GM12878 (cell line): Measurements from ENCODE around the gene CISD2. TPM values are rescaled to one million over a fixed set of nuclear protein-coding genes. Genes with fewer than 3 reads are reported as not detected.

Experiments used
- BRCA1 ChIP-seq: IDR thresholded peaks from 2 replicates; pipeline ENCODE4 v1.6.1; 2011; ENCODE audit warnings: low read depth, low read length, improper control_type of control experiment
- CBX3 ChIP-seq: fragments of 200-600 bp; sonication (generic); IDR thresholded peaks from 2 replicates; pipeline ENCODE4 v1.6.1; 2016; ENCODE audit warnings: low read depth, borderline replicate concordance
- CBX5 ChIP-seq: sonication (generic); IDR thresholded peaks from 2 replicates; pipeline ENCODE4 v1.6.1; 2016; ENCODE audit warnings: low read depth, moderate library complexity, mild to moderate bottlenecking, inconsistent platforms
- MYB ChIP-seq: fragments of 150-350 bp; IDR thresholded peaks from 2 replicates; pipeline ENCODE4 v1.6.1; 2014; ENCODE audit warnings: mild to moderate bottlenecking, low read depth, low read length, borderline replicate concordance
- NR2C2 ChIP-seq: IDR thresholded peaks from 2 replicates; pipeline ENCODE4 v1.6.1; 2011; ENCODE audit warnings: borderline replicate concordance, low read depth; ENCODE audit not compliant: control insufficient read depth, insufficient read length
- POLR2AphosphoS5 ChIP-seq: IDR thresholded peaks from 2 replicates; pipeline ENCODE4 v1.6.1; 2011; ENCODE audit warnings: mild to moderate bottlenecking, low read length, inconsistent platforms
- RAD21 ChIP-seq: IDR thresholded peaks from 2 replicates; pipeline ENCODE4 v1.6.1; 2011; ENCODE audit warnings: mild to moderate bottlenecking, low read depth, low read length, moderate library complexity; ENCODE audit not compliant: insufficient read depth
- RELA ChIP-seq: fragments of 450-650 bp; IDR thresholded peaks from 2 replicates; pipeline ENCODE4 v1.8.0; 2014; ENCODE audit warnings: borderline replicate concordance; ENCODE audit not compliant: partially characterized antibody
- SIN3A ChIP-seq: IDR thresholded peaks from 2 replicates; pipeline ENCODE4 v1.6.1; 2012; ENCODE audit warnings: low read depth, low read length, improper control_type of control experiment
- SIX5 ChIP-seq: IDR thresholded peaks from 2 replicates; pipeline ENCODE4 v1.6.1; 2011; ENCODE audit warnings: mild to moderate bottlenecking, low read depth, low read length, moderate library complexity; ENCODE audit not compliant: severe bottlenecking
- SMARCA5 ChIP-seq: fragments of 450-650 bp; IDR thresholded peaks from 2 replicates; pipeline ENCODE4 v1.6.1; 2017; ENCODE audit warnings: mild to moderate bottlenecking
- STAT1 ChIP-seq: fragments of 450-650 bp; conservative IDR thresholded peaks from 2 replicates; pipeline ENCODE4 v1.6.1; 2014; ENCODE audit warnings: antibody characterized with exemption, mild to moderate bottlenecking
- YBX1 ChIP-seq: fragments of 450-650 bp; IDR thresholded peaks from 2 replicates; pipeline ENCODE4 v1.6.1; 2016; ENCODE audit warnings: antibody characterized with exemption
- ZBED1 ChIP-seq: IDR thresholded peaks from 2 replicates; pipeline ENCODE4 v1.6.1; 2016; ENCODE audit warnings: borderline replicate concordance
- ZNF207 ChIP-seq: fragments of 450-650 bp; IDR thresholded peaks from 2 replicates; pipeline ENCODE4 v1.6.1; 2014; ENCODE audit warnings: antibody characterized with exemption, mild to moderate bottlenecking, borderline replicate concordance
- ZNF217 ChIP-seq: fragments of 450-650 bp; IDR thresholded peaks from 2 replicates; pipeline ENCODE4 v1.6.1; 2017; ENCODE audit warnings: antibody characterized with exemption, mild to moderate bottlenecking
- ZSCAN29 ChIP-seq: fragments of 450-650 bp; IDR thresholded peaks from 2 replicates; pipeline ENCODE4 v1.6.1; 2017; ENCODE audit warnings: mild to moderate bottlenecking, moderate library complexity
- polyA plus RNA-seq, 11 experiments: library from polyadenylated mRNA; depleted of rRNA in 4 of 11; unstranded in 6 of 11; stranded (reverse) in 5 of 11; fragments of >200 nt; fragmentation: Nextera tagmentation in 4 of 11; fragmentation: Illumina TruSeq in 1 of 11; extraction: Ambion mirVana in 4 of 11; extraction: Trizol in 1 of 11; gene quantifications; 1 replicate in 1 of 11; 2 replicates in 10 of 11; pipeline versions ENCODE4 v1.2.1 to v1.2.3, GENCODE V29; 2011 to 2016; ENCODE audit warnings: inconsistent platforms in 2 of 11, missing spikeins in 2 of 11, low read depth in 1 of 11
- total RNA-seq, 4 experiments: library from RNA; depleted of rRNA in 3 of 4; stranded (reverse); fragments of >200 nt in 3 of 4; fragmentation: Illumina TruSeq in 1 of 4; extraction: Trizol in 1 of 4; gene quantifications; 2 replicates each; pipeline versions ENCODE4 v1.2.1 to v1.2.3, GENCODE V29; 2013 to 2021
- TF ChIP-seq, protein P1 (sequence below): fragments of 150-350 bp; IDR thresholded peaks from 2 replicates; pipeline ENCODE4 v1.6.1; 2016; ENCODE audit warnings: low read depth, low read length
- TF ChIP-seq, protein P2 (sequence below): fragments of 450-650 bp; IDR thresholded peaks from 2 replicates; pipeline ENCODE4 v1.6.1; 2017; ENCODE audit warnings: antibody characterized with exemption, mild to moderate bottlenecking, moderate library complexity
- TF ChIP-seq, protein P3 (sequence below): fragments of 450-650 bp; IDR thresholded peaks from 2 replicates; pipeline ENCODE4 v1.6.1; 2017; ENCODE audit warnings: mild to moderate bottlenecking
- TF ChIP-seq, protein P4 (sequence below): IDR thresholded peaks from 2 replicates; pipeline ENCODE4 v1.6.1; 2011; ENCODE audit warnings: mild to moderate bottlenecking, low read depth, low read length, moderate library complexity; ENCODE audit not compliant: insufficient replicate concordance

Gene CISD2
- total and polyA plus RNA-seq, 10 of the 15 experiments (the other 5 are each of a cell fraction or from before 2014, with no cell fraction given) = 29.5 to 132 (median 38.9) TPM

DNA sequence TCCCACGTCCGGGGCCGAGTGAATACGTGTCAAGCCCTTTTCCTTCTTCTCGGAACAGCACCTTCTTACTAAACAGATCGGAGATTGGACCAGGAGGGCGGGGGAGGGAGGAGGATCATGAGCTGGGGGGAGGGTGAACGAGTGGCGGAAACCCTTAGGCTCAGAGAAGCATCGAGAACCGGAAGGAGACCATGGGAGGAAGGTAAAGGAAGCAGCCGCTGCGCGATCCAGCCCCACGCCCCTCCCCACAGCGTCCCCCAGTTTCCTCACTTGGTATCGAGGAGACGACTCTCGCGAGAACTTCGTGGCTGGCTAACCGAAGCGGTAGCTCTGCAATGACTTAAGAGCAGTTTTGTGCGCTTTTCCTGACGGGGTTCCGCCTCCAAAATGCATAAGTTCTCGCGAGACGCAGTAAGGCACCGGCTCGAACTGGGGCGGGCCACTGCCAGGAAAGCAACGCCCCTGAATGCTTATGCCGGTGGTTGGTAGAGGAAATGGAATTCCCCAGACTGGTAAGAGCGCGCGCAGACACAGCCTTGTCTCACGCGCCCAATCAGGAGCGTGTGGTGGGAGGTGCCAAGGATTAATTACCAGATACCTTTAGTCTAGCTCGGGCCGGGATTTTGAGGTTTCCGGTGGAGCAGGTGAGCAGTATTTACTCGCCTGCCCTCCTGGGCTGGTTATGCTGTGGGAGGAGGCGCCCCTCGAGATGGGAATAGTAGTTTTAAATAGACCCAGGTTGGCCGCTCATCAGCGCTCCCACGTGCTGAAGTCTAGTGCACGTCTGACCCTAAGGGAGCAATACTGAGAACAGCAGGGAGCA, 40.9 kb upstream of the CISD2 start (continued):
- TF ChIP-seq, protein P1, sequence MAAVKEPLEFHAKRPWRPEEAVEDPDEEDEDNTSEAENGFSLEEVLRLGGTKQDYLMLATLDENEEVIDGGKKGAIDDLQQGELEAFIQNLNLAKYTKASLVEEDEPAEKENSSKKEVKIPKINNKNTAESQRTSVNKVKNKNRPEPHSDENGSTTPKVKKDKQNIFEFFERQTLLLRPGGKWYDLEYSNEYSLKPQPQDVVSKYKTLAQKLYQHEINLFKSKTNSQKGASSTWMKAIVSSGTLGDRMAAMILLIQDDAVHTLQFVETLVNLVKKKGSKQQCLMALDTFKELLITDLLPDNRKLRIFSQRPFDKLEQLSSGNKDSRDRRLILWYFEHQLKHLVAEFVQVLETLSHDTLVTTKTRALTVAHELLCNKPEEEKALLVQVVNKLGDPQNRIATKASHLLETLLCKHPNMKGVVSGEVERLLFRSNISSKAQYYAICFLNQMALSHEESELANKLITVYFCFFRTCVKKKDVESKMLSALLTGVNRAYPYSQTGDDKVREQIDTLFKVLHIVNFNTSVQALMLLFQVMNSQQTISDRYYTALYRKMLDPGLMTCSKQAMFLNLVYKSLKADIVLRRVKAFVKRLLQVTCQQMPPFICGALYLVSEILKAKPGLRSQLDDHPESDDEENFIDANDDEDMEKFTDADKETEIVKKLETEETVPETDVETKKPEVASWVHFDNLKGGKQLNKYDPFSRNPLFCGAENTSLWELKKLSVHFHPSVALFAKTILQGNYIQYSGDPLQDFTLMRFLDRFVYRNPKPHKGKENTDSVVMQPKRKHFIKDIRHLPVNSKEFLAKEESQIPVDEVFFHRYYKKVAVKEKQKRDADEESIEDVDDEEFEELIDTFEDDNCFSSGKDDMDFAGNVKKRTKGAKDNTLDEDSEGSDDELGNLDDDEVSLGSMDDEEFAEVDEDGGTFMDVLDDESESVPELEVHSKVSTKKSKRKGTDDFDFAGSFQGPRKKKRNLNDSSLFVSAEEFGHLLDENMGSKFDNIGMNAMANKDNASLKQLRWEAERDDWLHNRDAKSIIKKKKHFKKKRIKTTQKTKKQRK = no peak
- TF ChIP-seq RELA (peak; percentile 95), STAT1 (no peak), YBX1 (no peak), NR2C2 (no peak), ZSCAN29 (no peak), CBX3 (no peak), POLR2AphosphoS5 (peak; percentile 96), SIN3A (peak; percentile 88; the same call in 1 of the 2 replicates), SMARCA5 (no peak), ZNF207 (0 out of 2 replicates have a peak, but pooled peaks have one; percentile 22), MYB (no peak), BRCA1 (peak; percentile 94), ZNF217 (no peak), ZBED1 (no peak; the same call in 1 of the 2 replicates), SIX5 (no peak), RAD21 (peak; percentile 18; the same call in 1 of the 2 replicates), CBX5 (peak; percentile 42)
- TF ChIP-seq, protein P2, sequence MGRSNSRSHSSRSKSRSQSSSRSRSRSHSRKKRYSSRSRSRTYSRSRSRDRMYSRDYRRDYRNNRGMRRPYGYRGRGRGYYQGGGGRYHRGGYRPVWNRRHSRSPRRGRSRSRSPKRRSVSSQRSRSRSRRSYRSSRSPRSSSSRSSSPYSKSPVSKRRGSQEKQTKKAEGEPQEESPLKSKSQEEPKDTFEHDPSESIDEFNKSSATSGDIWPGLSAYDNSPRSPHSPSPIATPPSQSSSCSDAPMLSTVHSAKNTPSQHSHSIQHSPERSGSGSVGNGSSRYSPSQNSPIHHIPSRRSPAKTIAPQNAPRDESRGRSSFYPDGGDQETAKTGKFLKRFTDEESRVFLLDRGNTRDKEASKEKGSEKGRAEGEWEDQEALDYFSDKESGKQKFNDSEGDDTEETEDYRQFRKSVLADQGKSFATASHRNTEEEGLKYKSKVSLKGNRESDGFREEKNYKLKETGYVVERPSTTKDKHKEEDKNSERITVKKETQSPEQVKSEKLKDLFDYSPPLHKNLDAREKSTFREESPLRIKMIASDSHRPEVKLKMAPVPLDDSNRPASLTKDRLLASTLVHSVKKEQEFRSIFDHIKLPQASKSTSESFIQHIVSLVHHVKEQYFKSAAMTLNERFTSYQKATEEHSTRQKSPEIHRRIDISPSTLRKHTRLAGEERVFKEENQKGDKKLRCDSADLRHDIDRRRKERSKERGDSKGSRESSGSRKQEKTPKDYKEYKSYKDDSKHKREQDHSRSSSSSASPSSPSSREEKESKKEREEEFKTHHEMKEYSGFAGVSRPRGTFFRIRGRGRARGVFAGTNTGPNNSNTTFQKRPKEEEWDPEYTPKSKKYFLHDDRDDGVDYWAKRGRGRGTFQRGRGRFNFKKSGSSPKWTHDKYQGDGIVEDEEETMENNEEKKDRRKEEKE = no peak
- TF ChIP-seq, protein P3, sequence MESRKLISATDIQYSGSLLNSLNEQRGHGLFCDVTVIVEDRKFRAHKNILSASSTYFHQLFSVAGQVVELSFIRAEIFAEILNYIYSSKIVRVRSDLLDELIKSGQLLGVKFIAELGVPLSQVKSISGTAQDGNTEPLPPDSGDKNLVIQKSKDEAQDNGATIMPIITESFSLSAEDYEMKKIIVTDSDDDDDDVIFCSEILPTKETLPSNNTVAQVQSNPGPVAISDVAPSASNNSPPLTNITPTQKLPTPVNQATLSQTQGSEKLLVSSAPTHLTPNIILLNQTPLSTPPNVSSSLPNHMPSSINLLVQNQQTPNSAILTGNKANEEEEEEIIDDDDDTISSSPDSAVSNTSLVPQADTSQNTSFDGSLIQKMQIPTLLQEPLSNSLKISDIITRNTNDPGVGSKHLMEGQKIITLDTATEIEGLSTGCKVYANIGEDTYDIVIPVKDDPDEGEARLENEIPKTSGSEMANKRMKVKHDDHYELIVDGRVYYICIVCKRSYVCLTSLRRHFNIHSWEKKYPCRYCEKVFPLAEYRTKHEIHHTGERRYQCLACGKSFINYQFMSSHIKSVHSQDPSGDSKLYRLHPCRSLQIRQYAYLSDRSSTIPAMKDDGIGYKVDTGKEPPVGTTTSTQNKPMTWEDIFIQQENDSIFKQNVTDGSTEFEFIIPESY = no peak
- TF ChIP-seq, protein P4, sequence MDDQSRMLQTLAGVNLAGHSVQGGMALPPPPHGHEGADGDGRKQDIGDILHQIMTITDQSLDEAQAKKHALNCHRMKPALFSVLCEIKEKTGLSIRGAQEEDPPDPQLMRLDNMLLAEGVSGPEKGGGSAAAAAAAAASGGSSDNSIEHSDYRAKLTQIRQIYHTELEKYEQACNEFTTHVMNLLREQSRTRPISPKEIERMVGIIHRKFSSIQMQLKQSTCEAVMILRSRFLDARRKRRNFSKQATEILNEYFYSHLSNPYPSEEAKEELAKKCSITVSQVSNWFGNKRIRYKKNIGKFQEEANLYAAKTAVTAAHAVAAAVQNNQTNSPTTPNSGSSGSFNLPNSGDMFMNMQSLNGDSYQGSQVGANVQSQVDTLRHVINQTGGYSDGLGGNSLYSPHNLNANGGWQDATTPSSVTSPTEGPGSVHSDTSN = peak; percentile 31
